Measurements from ENCODE around the gene VSTM2L.

Gene VSTM2L

GRCh38 chr20:37880726-37881591, 22.0 kb upstream of the VSTM2L start:
- no peak overlapping the region for H3K4me3 ChIP-seq (ENCODE audit: low read depth, low read length)
- TF ChIP-seq CTCF (IDR thresholded peaks at IDR 0.05; ENCODE audit: borderline replicate concordance, insufficient read depth, low read depth, low read length), result no peak

GRCh38 chr20:37881601-37882343, 21.2 kb upstream of the VSTM2L start:
- no peak overlapping the region for H3K4me3 ChIP-seq (ENCODE audit: low read depth, low read length)
- TF ChIP-seq CTCF (IDR thresholded peaks at IDR 0.05; ENCODE audit: borderline replicate concordance, insufficient read depth, low read depth, low read length), result no peak

GRCh38 chr20:37882961-37883712, 19.8 kb upstream of the VSTM2L start:
- H3K4me3 ChIP-seq (ENCODE audit: low read depth, low read length), result no peak overlapping the region
- TF ChIP-seq CTCF (IDR thresholded peaks at IDR 0.05; ENCODE audit: borderline replicate concordance, insufficient read depth, low read depth, low read length), result no peak

- no peak overlapping the region for H3K4me3 ChIP-seq (ENCODE audit: low read depth, low read length)
- TF ChIP-seq CTCF (IDR thresholded peaks at IDR 0.05; ENCODE audit: borderline replicate concordance, insufficient read depth, low read depth, low read length), result no peak
These were observed 17.9 kb upstream of the VSTM2L start for GRCh38 chr20:37885042-37885441.

GRCh38 chr20:37885593-37886503, 17.1 kb upstream of the VSTM2L start:
- no peak overlapping the region for H3K4me3 ChIP-seq (ENCODE audit: low read depth, low read length)
- TF ChIP-seq CTCF (IDR thresholded peaks at IDR 0.05; ENCODE audit: borderline replicate concordance, insufficient read depth, low read depth, low read length), result no peak

- no peak overlapping the region for H3K4me3 ChIP-seq (ENCODE audit: low read depth, low read length)
- no peak for TF ChIP-seq CTCF (IDR thresholded peaks at IDR 0.05; ENCODE audit: borderline replicate concordance, insufficient read depth, low read depth, low read length)
These were observed 16.1 kb upstream of the VSTM2L start for GRCh38 chr20:37886851-37887297.
